Fibroblast of pulmonary artery (primary cell): ENCODE results near the gene ZNF354B.

Experiments used
- DNase-seq: peaks from one replicate; pipeline ENCODE4 v3.0.0-alpha.2; 2010; ENCODE audit warnings: low read depth
- H3K4me3 ChIP-seq: replicated peaks from 2 replicates; pipeline ENCODE4 v1.5.1; 2011; ENCODE audit warnings: low read depth, mild to moderate bottlenecking, control low read depth, low read length, moderate library complexity
- TF ChIP-seq, protein P1 (sequence below): IDR thresholded peaks from 2 replicates; pipeline ENCODE4 v1.5.1; 2011; ENCODE audit warnings: mild to moderate bottlenecking, control low read depth, low read length, inconsistent platforms; ENCODE audit errors: missing control alignments

ZNF354B gene

DNA sequence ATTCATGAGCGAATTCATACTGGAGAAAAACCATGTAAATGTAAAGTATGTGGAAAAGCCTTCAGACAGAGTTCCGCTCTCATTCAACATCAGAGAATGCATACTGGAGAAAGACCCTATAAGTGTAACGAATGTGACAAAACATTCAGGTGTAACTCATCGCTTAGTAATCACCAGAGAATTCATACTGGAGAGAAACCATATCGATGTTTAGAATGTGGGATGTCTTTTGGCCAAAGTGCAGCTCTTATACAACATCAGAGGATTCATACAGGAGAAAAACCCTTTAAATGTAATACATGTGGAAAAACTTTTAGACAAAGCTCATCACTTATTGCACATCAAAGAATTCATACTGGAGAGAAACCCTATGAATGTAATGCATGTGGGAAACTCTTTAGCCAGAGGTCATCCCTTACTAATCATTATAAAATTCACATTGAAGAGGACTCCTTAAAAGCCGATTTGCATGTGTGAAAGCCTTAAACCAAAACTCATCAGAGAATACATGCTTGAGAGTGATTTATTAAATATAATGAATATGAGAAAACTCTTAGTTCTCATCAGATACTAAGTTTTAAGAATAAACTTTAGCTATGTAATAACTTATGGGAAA is 24.2 kb downstream of the ZNF354B start:
- H3K4me3 ChIP-seq: no peak overlapping the region
- no peak for DNase-seq
- TF ChIP-seq, protein P1, sequence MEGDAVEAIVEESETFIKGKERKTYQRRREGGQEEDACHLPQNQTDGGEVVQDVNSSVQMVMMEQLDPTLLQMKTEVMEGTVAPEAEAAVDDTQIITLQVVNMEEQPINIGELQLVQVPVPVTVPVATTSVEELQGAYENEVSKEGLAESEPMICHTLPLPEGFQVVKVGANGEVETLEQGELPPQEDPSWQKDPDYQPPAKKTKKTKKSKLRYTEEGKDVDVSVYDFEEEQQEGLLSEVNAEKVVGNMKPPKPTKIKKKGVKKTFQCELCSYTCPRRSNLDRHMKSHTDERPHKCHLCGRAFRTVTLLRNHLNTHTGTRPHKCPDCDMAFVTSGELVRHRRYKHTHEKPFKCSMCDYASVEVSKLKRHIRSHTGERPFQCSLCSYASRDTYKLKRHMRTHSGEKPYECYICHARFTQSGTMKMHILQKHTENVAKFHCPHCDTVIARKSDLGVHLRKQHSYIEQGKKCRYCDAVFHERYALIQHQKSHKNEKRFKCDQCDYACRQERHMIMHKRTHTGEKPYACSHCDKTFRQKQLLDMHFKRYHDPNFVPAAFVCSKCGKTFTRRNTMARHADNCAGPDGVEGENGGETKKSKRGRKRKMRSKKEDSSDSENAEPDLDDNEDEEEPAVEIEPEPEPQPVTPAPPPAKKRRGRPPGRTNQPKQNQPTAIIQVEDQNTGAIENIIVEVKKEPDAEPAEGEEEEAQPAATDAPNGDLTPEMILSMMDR: no peak

DNA sequence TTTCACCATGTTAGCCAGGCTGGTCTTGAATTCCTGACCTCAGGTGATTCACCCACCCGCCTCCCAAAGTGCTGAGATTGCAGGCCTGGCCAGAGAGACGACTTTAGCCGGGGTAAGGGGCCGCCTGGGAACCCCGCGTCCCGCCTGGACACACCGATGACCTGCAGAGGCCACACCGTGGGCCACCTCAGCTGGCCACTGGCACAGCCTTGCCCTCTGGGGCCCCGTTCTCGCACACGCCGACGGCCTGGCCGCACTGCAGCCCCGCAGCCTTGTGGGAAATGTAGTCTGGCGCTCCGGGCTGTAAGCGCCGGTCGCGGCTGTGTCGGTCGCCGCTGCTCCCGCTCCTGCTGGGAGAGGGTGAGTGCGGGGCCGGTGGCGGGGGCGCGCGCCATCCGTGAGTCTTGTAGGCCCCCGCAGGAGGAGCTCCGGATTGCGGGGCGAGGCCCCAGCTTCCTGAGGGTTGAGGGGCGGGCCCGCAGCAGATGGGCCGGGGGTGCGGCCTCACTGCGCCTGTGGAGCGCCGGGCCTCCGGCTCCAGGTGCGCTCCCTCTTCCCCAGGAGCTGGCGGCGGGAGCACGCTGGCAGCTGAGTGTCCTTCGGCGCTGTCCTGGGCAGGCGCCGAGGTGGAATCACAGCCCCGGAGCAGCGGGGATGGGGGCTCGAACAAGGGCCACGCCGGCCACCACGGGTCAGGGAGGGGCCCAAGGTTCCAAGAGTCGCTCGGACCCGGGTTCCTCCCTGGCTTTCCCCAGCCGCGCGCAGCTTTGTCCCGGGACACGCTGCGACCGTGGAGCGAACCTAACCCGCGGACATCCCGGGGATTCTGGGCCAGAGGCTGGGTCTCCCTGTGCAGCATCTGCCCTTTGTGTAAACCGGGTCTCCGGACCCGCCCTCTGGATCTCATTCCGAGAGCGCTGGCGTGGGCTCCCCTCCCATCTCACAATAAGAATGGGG is 36.1 kb downstream of the ZNF354B start, which contains the start of gene ZFP2:
TSS of gene ZFP2 (plus strand) at position 299 of the 957 bp plus-strand sequence. CDS start 35,401 bp downstream, outside the sequence.
- H3K4me3 ChIP-seq: peak within 1 kb of the TSS; percentile 64
- peak; percentile 54 for DNase-seq
- TF ChIP-seq, protein P1: no peak

DNA sequence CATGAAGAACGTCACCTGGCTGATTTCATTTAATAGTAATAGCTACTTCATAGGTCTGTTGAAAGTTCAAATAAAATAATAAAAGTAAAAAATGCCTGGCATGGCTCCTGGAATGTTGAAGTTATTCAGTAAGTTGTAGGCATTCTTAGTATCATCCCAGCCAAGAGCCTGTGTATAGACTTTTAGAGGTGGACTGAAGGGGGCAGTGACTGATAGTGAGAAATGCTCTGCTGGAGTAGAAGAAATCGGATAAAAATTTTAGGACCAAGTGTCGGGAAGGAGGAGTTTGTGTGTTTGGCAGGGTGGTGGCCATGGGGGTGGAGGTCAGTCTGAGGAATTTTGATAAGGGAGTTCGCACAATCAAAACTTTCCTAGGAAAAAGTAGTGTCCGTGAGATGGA is 39.5 kb downstream of the ZNF354B start:
- DNase-seq: no peak
- TF ChIP-seq, protein P1: no peak
- H3K4me3 ChIP-seq: no peak overlapping the region

DNA sequence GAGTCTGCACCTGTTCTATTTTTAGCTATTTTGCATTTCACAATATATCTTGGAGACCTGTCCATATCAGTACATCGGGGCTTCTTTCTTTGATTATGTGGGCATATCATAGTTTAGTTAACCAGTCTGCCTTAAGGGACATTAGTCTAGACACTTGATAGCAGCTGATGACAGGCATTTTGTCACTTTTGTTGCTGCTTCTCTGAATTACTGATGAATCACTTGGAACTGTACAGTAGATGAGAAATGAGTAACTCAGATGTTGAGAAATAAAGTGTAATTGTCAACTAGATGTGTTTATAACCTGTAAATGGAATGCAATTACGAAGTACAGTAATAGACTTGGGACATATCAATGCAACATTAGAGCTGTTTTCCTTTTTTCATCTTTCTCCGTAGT is 43.1 kb downstream of the ZNF354B start:
- H3K4me3 ChIP-seq: no peak overlapping the region
- DNase-seq: no peak
- TF ChIP-seq, protein P1: no peak

DNA sequence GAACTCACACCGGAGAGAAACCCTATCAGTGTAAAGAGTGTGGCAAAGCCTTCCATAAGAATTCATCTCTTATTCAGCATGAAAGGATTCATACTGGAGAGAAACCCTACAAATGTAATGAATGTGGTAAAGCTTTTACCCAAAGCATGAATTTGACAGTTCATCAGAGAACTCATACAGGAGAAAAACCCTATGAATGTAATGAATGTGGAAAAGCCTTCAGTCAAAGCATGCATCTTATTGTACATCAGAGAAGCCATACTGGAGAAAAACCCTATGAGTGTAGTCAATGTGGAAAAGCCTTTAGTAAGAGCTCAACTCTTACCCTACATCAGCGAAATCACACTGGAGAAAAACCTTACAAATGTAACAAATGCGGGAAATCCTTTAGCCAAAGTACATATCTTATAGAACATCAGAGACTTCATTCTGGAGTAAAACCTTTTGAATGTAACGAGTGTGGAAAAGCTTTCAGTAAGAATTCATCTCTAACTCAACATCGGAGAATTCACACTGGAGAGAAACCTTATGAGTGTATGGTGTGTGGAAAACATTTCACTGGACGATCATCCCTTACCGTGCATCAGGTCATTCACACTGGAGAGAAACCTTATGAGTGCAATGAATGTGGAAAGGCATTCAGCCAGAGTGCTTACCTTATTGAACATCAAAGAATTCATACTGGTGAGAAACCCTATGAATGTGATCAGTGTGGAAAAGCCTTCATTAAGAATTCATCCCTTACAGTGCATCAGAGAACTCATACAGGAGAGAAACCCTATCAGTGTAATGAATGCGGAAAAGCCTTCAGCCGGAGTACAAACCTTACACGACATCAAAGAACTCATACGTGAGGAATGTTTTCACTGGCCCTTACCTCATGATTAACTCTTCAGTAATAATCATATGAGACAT is 72.3 kb downstream of the ZNF354B start:
- no peak overlapping the region for H3K4me3 ChIP-seq
- TF ChIP-seq, protein P1: no peak
- peak; percentile 4 for DNase-seq
